ENCODE data around the gene ARRDC4.

ARRDC4 gene, protein sequence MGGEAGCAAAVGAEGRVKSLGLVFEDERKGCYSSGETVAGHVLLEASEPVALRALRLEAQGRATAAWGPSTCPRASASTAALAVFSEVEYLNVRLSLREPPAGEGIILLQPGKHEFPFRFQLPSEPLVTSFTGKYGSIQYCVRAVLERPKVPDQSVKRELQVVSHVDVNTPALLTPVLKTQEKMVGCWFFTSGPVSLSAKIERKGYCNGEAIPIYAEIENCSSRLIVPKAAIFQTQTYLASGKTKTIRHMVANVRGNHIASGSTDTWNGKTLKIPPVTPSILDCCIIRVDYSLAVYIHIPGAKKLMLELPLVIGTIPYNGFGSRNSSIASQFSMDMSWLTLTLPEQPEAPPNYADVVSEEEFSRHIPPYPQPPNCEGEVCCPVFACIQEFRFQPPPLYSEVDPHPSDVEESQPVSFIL

DNA sequence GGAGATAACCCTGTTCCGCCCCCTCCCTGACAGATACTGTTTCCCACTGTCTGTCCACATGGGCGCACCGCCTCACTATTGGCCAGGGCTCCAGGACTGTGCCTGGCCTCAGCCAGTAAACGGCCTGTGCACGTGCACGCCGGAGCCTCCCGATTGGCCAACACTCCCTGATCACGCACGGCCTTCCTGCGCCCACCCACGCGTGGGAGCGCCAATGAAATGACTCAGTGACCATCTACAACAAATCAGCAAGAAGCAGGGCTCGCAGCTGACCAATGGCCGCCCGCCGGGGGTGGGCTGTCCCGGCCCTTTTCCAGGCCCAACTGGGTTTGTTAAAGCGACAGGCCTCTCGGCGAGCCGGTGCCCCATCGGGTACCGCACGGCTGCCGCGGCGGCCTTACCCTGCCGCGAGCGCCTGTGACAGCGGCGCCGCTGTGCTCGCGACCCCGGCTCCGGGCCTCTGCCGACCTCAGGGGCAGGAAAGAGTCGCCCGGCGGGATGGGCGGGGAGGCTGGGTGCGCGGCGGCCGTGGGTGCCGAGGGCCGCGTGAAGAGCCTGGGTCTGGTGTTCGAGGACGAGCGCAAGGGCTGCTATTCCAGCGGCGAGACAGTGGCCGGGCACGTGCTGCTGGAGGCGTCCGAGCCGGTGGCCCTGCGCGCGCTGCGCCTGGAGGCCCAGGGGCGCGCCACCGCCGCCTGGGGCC, at the start of gene ARRDC4:
Gene ARRDC4, plus strand, starts transcription at position 340 of the 703 bp plus-strand sequence. Its CDS starts 159 bp downstream, at position 499.
- DNase-seq = peak; percentile 98

DNA sequence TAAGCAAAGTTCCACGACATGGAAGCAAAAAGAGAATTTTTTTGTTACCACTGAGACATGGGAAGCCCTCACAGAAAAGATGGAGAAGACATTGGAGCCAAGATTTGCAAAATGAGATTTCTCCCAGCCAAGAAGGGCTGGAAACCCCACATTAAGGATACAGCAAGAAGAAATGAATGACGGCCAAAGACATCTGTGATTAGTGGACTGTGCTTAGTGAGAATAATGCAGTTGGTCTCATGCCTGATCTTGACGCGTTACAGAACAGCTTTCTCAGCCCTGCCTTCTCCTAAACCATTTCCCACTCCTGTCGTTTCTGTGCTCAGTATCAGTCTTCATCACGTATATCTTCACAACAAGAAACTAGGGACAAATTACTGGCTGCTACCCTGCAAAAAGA, 45.8 kb upstream of the ARRDC4 start:
- no peak for DNase-seq

DNA sequence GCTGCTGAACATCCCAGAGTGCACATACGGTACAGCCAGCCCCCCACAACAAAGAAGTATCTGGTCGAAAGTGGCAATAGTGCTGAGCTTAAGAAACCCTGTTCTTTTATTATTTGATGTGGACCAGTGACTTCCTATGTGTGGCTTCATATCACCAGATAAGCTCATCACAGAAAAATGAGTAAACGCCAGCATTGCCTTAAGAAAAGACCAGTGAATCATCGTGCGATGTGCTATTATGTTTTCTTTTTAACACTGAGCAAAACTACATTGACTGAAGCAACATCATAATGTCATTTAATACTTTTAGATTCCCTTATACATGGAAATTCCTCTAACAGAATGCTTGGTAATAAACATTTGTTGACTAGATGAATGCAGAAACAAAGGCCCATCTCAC, 45.2 kb upstream of the ARRDC4 start:
- no peak for DNase-seq

DNA sequence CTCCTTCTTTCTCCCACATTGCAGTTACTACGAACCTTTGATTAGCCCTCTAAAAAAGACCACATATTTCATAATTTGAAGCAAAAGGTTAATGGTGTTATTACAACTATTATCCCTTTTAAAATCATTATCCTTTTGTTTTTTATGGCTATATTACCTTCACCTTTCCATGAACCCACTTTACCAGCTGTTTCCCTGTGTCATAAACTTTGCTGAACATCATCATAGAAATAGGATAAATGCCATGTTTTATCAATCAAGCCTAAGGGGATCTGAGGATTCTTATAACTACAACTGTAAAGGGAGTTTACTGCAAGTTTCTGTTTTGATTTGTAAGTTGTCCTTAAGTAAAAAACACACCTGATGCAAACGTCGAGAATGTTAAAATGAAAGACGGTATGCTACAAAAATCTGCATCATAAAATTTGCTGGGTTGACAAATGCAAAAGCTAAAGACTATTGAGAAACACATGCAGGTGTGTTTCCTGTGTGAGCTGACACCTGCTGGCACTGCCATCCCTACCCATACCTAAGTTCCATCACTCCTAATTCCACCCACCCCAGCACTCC, 39.1 kb upstream of the ARRDC4 start:
- DNase-seq = no peak

DNA sequence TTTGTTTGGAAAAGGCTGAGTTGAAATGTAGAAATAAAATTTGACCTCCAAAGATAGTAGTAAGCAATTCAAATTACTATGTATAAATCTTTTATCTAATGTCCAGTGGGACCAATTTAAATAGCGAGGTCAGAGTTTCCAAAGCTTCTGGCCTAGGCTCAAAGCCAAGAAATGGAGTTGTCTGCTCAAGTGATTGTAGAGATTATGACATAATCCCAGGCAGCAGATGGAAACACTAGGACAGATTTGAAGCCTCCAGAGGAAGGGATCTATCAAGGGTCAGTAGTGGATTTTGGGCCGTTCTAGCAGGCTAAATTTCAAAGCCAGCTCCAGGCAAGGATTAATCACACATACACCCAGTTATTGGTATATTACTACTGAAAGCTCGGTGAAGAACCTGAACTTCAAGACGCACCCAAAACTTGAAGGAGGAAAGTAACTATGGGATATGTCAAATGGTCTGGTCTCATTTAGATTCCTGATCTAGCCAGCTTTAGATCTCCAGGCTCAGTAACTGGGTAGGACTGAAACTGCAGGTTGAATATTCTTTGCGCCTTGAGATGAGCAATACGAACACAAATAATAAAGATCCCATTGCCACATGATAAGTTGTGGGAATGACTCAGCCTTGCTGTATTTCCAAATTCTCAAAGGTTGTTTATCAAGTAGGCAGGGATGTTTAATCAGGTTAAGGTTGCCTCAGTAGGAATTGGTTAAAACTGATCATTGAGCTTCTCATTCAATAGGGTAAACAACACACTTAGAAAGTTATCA, 30.9 kb upstream of the ARRDC4 start:
- no peak for DNase-seq

DNA sequence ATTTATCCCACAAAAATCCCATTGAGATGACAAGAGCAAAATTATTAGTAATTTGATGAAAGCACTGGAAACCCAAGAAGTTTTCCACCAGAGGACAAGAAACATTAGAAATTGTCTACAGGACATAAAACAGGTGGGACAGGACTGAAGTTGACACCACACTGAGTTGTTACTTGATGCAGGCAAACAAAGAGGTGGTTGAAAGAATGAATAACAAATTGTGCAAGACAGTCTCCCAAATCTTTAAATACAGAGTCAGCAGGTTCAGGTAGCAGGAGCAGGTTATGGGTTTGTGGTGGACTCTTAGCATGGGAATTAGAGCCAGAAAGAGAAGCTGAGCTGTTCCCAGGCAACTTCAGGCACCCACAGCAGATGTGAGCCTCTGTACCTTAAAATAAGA, 30.3 kb upstream of the ARRDC4 start:
- no peak for DNase-seq

DNA sequence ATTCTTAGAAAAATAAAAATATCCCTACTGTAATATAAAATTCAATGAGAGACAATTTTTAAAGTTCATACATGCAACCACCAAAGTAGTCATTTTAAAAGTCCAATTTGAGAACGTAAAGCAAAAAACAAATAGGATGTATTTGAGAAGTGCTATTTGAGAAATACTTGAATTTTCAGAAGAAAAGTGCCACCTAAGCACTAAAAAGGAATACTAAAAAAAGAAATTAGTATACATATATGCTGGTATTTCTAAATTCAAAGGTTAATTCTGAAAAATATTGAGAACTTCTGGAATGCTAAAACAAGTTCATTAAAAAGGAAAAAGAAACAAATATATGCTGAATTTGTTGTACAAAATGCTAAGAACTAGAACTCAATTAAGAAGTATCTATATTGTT, 29.2 kb upstream of the ARRDC4 start:
- no peak for DNase-seq

DNA sequence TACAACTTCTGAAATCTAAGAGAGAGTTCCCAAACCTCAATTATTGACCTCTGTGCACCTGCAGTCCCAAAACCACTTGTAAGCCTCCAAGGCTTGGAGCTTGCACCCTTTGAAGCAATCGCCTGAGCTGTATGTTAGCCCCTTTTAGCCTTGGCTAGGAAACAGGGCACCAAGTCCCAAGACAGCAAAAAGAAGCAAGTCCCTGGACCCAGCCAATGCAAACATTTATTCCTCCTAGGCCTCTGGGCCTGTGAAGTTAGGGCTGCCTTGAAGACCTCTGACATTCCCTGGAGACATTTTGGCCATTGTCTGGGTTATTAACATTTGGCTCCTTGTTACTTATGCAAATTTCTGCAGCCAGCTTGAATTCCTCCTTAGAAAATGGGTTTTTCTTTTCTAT, 26.9 kb upstream of the ARRDC4 start:
- no peak for DNase-seq

DNA sequence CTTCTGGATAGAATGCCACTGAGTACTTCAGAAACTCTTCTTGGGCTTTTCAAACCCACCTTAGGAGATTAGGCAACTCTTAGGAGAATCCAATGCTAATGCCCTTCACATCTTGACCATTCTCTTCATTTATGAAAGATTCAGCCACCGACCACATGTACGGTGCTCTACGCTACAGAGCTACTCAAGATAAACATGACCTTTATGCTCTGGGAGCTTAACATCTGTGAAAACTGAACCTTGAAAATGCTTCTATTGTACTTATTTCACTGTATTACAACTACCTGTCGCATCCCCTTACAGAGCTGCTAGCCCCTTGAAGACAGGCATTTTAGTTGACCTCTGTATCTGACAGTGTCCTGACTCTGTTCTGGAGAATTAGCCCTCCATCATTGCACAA, 19.5 kb upstream of the ARRDC4 start:
- no peak for DNase-seq

DNA sequence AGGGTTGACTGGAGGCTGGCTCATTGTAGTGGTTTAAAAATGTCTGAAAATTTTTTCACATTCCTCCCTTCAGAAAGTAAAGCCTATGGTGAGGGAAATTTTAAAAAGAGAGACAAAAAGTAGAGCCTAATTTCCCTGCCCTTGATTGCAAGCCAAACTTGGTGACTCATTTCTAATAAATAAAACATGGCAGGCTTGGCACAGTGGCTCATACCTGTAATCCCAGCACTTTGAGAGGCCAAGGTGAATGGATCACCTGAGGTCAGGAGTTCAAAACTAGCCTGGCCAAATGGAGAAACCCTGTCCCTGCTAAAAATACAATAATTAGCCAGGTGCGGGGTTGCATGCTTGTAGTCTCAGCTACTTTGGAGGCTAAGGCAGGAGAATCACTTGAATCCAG, 18.9 kb upstream of the ARRDC4 start:
- no peak for DNase-seq

DNA sequence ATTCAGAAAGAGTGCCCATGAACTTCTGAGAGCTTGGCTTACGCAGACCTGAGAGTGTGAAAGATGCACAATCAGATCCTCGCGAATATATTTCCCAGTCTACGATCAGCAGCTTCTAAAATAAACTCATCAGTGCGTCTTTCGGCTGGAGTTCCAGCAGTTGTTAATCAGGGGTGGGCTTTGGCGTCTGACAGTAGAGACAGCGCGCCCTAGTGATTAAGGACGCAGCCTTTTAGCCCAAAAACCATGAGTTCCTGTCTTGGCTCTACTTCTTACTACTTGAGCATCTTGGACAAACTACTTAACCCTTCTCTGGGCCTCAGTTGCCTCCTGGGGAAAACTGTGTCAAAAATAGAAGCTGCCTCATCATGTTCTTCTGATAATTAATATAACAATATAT, 15.8 kb upstream of the ARRDC4 start:
- no peak for DNase-seq

DNA sequence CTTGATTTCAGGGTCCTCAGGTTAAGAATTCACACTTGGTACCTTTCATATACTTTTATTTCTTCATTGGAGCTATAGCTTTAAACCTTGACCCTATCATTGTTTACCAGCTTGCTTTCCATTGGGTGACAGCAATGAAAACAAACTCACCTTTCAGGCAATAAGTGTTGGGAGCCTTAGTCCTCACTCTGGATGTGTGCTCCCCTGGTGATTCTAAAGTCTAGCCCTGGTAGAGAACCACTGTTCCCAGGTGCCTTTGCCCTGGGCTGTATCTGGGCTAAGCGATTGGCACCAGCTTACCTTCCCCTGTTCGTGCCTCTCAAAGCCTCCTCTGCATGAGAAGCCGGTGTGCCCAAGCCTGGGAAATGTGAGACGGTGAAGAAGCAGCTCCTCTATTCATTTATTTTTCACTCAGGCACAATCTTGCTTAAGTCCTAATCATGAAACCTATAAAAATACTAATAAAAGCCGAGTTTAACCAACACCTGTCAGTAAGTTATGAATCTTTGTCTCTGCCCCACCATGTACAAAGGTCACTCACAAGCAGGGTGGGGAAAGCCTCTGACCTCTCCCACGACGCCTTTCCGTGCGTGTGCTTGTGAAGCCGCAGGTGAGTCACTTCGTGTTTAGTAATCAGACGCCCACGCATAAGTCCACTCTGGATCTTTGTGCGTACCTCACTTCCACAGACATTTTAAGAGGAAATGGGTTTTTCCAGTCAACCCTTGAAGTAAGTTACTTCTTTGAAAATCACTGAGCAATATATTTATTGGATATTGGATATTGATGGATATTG, 12.8 kb upstream of the ARRDC4 start:
- DNase-seq = no peak

DNA sequence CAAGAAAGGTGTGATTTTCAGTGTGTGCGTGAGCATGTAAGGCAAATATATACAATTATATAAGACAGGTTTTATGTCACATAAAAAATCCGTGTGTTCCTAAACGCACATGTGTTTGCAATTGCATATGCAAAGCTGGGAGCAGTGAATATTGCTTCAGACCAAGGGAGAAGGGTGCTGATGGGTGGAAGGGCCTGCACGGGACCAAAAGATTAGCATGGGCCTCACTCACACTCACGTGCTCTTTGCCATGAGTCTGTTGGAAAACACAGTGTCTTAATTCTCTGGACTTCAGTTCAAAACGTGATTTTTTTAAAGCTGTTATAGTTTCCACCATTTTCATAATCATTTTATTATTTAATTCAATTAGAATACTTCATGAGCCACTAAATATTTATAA, 7.2 kb upstream of the ARRDC4 start:
- no peak for DNase-seq

DNA sequence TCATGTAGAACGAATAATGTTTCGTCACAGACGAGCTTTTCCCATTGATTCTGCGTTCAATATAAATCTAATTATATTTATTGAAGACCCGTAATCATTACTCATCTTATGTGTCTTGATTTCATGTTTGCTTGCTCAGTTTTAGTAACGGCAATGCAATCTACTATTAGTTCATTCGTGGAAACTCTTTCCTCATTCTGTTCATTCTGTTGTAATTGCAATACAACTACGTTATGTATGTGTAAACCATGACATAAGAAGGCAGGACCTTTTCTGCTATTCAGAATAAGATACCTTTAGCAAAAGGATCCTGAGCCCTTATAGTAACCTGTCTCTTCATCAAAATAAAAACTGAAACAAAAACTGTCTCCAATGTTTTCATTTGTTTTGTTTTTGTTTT, 6.8 kb upstream of the ARRDC4 start:
- no peak for DNase-seq

DNA sequence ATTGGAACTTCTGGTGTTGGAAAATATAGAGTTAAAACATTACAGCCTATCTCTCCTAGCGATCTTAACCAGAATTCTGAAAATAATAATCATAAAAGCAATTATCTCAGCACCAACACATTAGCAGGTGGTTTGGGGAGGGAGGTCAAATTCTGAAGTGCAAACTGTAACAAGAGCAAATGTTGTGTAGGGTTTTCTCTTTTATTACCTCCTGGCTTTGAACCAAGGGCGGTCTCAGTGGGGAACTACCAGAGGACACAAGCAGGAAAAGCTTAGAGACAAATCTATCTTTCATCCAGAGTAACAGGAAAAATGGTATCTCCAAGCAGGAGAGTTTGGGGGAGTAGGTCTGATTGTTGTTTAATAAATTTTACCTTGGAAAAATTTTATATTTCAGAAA, 5.5 kb upstream of the ARRDC4 start:
- no peak for DNase-seq

DNA sequence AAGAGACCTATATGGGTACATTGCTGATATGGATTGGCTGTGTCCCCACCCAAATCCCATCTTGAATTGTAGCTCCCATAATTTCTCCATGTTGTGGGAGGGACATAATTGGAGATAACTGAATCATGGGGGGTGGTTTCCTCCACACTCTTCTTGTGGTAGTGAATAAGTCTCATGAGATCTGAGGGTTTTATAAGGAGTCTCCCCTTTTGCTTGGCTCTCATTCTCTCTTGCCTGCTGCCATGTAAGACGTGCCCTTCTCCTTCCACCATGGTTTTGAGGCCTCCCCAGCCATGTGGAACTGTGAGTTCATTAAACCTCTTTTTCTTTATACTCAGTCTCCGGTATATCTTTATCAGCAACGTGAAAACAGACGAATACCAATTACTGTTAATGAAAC, 5.0 kb upstream of the ARRDC4 start:
- DNase-seq = no peak

DNA sequence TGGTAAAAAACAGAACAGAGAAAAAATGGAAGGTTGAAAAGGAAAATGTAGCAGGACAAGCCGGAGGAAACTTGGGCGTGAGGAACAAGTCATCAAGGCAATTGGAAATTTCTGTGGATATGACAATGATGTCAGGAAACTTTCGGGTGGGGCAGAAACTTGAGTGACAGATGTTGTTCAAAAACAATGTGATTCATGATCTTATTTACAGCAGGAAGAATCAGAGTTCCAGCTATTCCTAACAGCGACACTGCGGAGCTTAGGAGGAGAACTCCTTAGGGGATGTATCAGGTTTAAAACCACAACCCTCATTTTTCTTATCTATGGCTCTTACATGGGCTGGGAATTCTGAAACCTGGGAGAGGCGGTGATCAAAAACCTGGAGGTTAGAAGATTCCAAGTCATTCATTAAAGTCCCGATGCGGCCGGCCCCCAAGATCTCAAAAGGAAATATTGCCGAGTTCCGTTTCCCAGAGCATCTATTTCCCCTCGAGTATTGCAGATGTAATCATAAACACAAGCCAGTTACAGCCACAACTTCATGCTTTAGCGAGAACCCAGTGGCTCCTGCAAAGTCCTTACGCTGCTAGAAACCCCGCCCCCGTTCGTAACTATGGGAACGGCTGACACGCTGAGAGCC, 659 bp upstream of the ARRDC4 start:
- no peak for DNase-seq

DNA sequence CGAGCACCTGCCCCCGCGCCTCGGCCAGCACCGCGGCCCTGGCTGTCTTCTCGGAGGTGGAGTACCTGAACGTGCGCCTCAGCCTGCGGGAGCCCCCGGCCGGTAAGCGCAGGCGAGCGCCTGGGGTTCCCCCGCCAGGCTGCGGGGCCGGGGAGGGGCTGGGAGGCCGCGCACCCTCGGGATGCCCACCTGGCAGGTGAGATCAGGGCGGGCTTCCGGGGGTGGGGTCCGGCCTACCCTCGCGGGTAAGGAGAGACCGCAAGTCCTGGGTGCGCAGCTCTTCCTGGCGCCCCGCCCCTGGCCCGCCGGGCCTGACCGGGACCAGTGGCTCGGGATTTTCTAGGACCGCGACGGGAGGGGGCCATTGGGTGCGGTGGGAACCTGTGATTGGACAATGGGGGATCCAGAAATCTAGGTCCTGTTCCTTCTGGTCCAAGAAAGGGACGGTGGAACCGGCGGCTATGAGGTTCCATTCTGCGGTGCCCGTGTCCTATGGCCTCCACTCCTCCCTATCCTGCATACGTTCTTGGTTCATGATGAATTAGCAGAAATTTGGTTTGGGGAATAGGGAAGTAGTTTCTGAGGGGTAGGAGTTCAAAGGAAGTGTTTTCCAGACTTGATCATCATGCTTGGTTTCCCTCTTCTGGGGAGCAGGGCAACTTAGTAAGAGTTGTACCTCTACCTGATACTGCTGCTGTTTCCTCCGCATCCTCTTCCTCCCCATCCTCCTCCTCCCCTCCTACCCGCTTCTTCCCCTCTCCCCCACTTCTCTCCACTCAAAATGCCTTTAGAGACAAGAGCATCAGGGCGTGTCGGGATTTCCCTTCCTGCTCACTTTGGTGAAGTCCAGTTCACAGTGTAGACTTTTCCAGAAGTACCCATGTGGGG, 808 bp downstream of the ARRDC4 start:
- no peak for DNase-seq

DNA sequence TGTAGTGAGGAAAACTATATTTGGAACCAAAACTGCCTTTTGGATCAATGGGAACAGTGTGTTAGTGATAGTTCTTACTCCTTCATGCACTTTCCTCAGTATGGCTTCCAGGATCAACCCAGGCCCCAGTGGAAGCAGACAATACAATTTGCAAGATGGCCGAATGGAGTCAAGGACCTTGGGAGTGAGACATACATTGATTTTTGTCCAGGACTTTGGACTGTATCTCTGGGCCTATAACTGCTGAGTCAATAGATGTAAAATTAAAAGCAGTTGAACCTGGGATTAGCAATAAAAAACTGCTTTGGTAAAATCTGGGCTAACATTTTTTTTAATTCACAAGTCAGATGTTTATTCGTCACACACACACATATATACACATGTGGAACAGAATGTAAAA, 1.8 kb downstream of the ARRDC4 start:
- DNase-seq = no peak

DNA sequence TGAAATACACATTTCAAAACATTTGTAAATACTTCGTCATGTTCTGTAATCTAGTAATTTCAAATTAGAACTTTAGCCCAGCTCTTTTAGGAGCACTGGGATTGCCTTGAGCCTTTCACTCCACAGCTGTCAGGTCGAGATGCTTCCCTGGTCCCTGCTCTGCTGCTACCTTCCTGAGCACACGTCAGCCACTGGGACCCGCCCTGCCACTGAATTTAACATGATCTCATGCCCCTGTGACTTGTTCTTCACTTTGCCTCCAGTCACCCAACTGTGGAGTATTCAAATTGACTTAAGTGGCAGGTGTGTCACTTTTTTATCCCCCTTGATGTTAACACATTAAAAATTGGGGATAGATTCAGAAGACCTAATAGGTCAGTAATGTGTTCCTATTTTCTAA, 3.3 kb downstream of the ARRDC4 start:
- DNase-seq = no peak

DNA sequence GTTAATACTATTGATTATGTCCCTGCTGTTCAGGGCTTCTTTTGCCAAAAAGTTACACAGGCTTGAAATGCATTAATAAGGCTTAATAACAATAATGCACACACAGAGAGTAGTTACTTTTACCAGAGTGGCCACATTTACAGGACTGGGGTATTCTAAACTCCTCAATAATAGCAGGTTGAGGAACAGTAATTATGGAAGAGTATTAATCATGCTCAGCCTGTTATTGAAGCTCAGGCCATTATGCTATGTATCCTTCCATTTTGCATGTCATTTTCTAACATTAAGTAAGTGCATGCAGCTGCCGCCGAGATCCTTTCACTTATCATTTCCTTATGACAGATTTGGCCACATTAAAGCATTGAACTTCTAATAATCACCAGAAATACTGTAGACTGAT, 5.7 kb downstream of the ARRDC4 start:
- no peak for DNase-seq

Data from NCI-H345 (cell line).